Endothelial cell (in vitro differentiated cells): ENCODE measurements around the gene LPCAT1. TPM values are rescaled to one million over a fixed set of nuclear protein-coding genes. Genes with fewer than 3 reads are reported as not detected.

Experiments used
- DNase-seq: peaks from one replicate; pipeline ENCODE4 v3.0.0; 2021; ENCODE audit warnings: low spot score
- H3K27ac Mint-ChIP-seq: one replicate; pipeline ENCODE4 v1.8.0; 2021; ENCODE audit warnings: mixed read lengths, inconsistent platforms; ENCODE audit not compliant: unreplicated experiment
- H3K27me3 Mint-ChIP-seq: one replicate; pipeline ENCODE4 v1.8.0; 2021; ENCODE audit warnings: mild to moderate bottlenecking, moderate library complexity, mixed read lengths, inconsistent platforms; ENCODE audit not compliant: unreplicated experiment
- H3K36me3 Mint-ChIP-seq: one replicate; pipeline ENCODE4 v1.8.0; 2021; ENCODE audit warnings: mild to moderate bottlenecking, low read depth, mixed read lengths, inconsistent platforms; ENCODE audit not compliant: unreplicated experiment
- H3K4me1 Mint-ChIP-seq: one replicate; pipeline ENCODE4 v1.8.0; 2021; ENCODE audit warnings: mild to moderate bottlenecking, mixed read lengths, inconsistent platforms; ENCODE audit not compliant: unreplicated experiment
- H3K4me3 Mint-ChIP-seq: one replicate; pipeline ENCODE4 v1.8.0; 2021; ENCODE audit warnings: mild to moderate bottlenecking, mixed read lengths, inconsistent platforms; ENCODE audit not compliant: unreplicated experiment
- H3K9me3 Mint-ChIP-seq: one replicate; pipeline ENCODE4 v1.8.0; 2021; ENCODE audit warnings: mixed read lengths, inconsistent platforms; ENCODE audit not compliant: unreplicated experiment
- total RNA-seq: library from RNA; stranded (reverse); fragmentation: NEBNext Ultra II Directional; extraction: Animal tissue kit (Norgen Biotek cat#: 25700); gene quantifications from one replicate; pipeline ENCODE4 v1.2.1, GENCODE V29; 2021; ENCODE audit not compliant: unreplicated experiment
- TF ChIP-seq, protein P1 (sequence below): fragments of 200-600 bp; sonication (generic); IDR thresholded peaks from one replicate; pipeline ENCODE4 v1.5.0; 2021; ENCODE audit warnings: antibody characterized with exemption; ENCODE audit not compliant: unreplicated experiment

LPCAT1 gene
- total RNA-seq, 1 donor from 2014 or later, result 81.3 TPM

GRCh38 chr5:1436681-1437080 lies 87.1 kb downstream of the LPCAT1 start:
- TF ChIP-seq, protein P1, sequence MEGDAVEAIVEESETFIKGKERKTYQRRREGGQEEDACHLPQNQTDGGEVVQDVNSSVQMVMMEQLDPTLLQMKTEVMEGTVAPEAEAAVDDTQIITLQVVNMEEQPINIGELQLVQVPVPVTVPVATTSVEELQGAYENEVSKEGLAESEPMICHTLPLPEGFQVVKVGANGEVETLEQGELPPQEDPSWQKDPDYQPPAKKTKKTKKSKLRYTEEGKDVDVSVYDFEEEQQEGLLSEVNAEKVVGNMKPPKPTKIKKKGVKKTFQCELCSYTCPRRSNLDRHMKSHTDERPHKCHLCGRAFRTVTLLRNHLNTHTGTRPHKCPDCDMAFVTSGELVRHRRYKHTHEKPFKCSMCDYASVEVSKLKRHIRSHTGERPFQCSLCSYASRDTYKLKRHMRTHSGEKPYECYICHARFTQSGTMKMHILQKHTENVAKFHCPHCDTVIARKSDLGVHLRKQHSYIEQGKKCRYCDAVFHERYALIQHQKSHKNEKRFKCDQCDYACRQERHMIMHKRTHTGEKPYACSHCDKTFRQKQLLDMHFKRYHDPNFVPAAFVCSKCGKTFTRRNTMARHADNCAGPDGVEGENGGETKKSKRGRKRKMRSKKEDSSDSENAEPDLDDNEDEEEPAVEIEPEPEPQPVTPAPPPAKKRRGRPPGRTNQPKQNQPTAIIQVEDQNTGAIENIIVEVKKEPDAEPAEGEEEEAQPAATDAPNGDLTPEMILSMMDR, result no peak
- Mint-ChIP-seq H3K9me3 (peaks cover 3% of the 10 kb centered on the region), H3K4me1 (peaks cover 6% of the 10 kb centered on the region), H3K4me3 (no peak overlapping the region), H3K27me3 (peaks cover 14% of the 10 kb centered on the region), H3K27ac (no peak overlapping the region), H3K36me3 (peaks cover 22% of the 10 kb centered on the region)
- no peak for DNase-seq

DNA sequence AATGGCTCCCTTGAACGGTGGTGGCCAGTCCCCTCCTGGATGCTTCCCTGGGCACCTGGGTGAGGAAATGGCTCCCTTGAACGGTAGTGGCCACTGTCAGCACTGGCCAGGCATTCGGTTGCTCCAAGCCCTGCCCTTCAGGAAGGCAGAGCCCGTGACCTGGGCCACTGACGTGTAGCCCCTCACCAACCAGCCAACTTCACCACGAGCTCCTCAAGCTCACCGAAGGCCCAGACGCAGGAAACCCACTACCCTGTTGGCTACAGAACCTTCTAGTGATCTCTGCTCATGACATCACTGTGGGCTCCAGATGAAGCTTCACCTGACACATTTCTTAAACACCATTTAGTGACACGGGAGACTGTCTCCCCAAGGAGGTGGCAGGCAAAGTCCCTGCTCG lies 87.7 kb downstream of the LPCAT1 start:
- H3K27me3 Mint-ChIP-seq, result peaks cover 16% of the 10 kb centered on the region
- peaks cover 3% of the 10 kb centered on the region for H3K9me3 Mint-ChIP-seq
- H3K4me1 Mint-ChIP-seq, result peaks cover 6% of the 10 kb centered on the region
- TF ChIP-seq, protein P1, result no peak
- H3K36me3 Mint-ChIP-seq, result peaks cover 22% of the 10 kb centered on the region
- no peak overlapping the region for H3K27ac Mint-ChIP-seq
- no peak for DNase-seq
- H3K4me3 Mint-ChIP-seq, result no peak overlapping the region

GRCh38 chr5:1435369-1435768 lies 88.4 kb downstream of the LPCAT1 start:
- Mint-ChIP-seq H3K4me3 (no peak overlapping the region), H3K9me3 (peaks cover 3% of the 10 kb centered on the region), H3K27ac (no peak overlapping the region), H3K4me1 (peaks cover 6% of the 10 kb centered on the region), H3K27me3 (peaks cover 16% of the 10 kb centered on the region), H3K36me3 (peaks cover 18% of the 10 kb centered on the region)
- DNase-seq, result no peak
- TF ChIP-seq, protein P1, result no peak

DNA sequence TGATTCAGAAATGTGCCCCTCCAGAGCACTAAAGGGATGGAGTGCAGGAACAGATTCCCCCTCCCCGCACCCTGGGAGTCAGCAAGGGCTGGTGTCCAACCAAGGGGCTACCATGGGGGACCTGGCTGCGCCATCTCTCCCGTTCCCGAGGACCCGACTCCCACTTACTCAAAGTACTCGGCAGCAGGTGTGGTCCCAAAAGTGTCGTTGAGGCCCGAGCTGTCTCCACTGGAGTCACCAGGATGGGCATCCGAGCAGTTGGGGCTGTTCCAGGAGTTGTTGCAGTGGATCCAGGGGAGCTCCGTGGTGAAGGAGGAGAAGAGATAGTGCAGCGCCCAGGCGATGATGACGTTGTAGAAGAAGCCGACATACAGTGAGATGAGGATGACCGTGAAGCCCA lies 91.5 kb downstream of the LPCAT1 start:
- Mint-ChIP-seq H3K36me3 (peaks cover 25% of the 10 kb centered on the region), H3K4me1 (no peaks in the 10 kb centered on the region), H3K9me3 (peaks cover 10% of the 10 kb centered on the region), H3K27ac (no peak overlapping the region), H3K27me3 (peaks cover 19% of the 10 kb centered on the region), H3K4me3 (no peak overlapping the region)
- no peak for DNase-seq
- TF ChIP-seq, protein P1, result no peak

DNA sequence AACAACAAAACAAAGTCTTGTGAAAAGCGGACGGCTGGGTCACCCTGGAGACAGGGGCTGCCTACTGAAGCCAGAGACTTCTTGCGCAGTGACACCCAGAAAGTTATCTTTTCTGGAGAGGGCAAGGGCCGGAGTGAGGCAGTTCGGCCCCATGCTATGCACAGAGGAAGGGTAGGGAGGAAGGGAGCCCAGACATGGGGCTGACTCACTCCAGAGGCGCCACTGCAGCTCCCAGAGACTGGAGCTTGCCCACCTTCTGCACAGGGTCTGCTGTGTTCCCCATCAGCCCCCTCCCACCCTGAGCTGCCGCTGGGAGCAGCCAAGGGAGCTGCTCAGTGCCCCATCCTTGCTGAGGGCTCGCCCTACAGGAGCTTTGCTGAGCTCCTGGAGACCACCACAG lies 91.9 kb downstream of the LPCAT1 start:
- TF ChIP-seq, protein P1, result no peak
- Mint-ChIP-seq H3K27me3 (peaks cover 19% of the 10 kb centered on the region), H3K4me3 (no peak overlapping the region), H3K27ac (no peak overlapping the region), H3K9me3 (peaks cover 10% of the 10 kb centered on the region), H3K36me3 (peaks cover 25% of the 10 kb centered on the region), H3K4me1 (no peaks in the 10 kb centered on the region)
- DNase-seq, result no peak
